Measurements from ENCODE around the gene KLHL29.

DNA sequence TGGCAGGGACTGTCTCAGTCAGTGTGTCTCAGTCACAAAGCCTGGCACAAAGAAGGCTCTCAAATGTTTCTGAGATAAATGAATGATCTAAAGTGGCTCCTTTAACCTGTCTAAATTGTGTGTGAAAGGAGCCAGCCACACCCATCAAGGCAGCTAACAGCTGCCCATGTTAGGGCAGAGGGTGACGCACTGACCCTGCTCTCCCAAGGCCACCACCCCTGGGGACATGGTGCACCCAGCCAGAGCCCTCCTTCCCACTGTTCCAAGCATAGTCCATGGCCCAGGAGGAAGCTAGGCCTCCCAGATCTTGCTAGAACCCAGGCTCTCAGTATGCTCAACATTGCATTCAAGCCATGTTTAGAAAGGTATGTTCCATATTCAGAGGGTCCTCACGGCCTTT, 100.3 kb downstream of the KLHL29 start:
- TF ChIP-seq EZH2 (IDR thresholded peaks at IDR 0.05) (no peak), POLR2A (IDR thresholded peaks at IDR 0.05; ENCODE audit: borderline replicate concordance, extremely low read depth, insufficient read depth, insufficient read length) (no peak), CEBPB (IDR thresholded peaks at IDR 0.05; ENCODE audit: low read depth) (no peak), JUND (IDR thresholded peaks at IDR 0.05) (no peak), RAD21 (IDR thresholded peaks at IDR 0.05; ENCODE audit: low read depth) (no peak)
- TF ChIP-seq, protein P1, sequence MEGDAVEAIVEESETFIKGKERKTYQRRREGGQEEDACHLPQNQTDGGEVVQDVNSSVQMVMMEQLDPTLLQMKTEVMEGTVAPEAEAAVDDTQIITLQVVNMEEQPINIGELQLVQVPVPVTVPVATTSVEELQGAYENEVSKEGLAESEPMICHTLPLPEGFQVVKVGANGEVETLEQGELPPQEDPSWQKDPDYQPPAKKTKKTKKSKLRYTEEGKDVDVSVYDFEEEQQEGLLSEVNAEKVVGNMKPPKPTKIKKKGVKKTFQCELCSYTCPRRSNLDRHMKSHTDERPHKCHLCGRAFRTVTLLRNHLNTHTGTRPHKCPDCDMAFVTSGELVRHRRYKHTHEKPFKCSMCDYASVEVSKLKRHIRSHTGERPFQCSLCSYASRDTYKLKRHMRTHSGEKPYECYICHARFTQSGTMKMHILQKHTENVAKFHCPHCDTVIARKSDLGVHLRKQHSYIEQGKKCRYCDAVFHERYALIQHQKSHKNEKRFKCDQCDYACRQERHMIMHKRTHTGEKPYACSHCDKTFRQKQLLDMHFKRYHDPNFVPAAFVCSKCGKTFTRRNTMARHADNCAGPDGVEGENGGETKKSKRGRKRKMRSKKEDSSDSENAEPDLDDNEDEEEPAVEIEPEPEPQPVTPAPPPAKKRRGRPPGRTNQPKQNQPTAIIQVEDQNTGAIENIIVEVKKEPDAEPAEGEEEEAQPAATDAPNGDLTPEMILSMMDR (IDR thresholded peaks at IDR 0.05 in 2 of 3, conservative IDR thresholded peaks at IDR 0.05 in 1 of 3; ENCODE audit: borderline replicate concordance in 1 of 3, insufficient read depth in 1 of 3, low read depth in 2 of 3, low read length in 2 of 3): no peak
